SH-SY5Y (cell line): ENCODE results near the gene RPL32.

ENCODE experiments used
- GATA2 ChIP-seq: IDR thresholded peaks from 2 replicates; pipeline ENCODE4 v1.6.1; 2011; ENCODE audit warnings: mild to moderate bottlenecking, low read depth, low read length
- GATA3 ChIP-seq: IDR thresholded peaks from 2 replicates; pipeline ENCODE4 v1.6.1; 2011; ENCODE audit warnings: low read depth, mild to moderate bottlenecking, low read length, moderate library complexity

- TF ChIP-seq GATA2, result no peak
- no peak for TF ChIP-seq GATA3
Observed at GRCh38 chr3:12859840-12860239, 18.5 kb upstream of the RPL32 start.
